Heart right ventricle (tissue), 16 donors: ENCODE measurements around the gene MT2A. TPM values are rescaled to one million over a fixed set of nuclear protein-coding genes. Genes with fewer than 3 reads are reported as not detected.
A peak's percentile ranks its signal among the peaks of the same experiment; 100 is the strongest.

Source experiments
- ATAC-seq, 8 donors: fragments of 200-7000 bp; cut with Tn5 transposase; one replicate each; pipeline ENCODE4 v1.9.1; 2020; ENCODE audit warnings: mild to moderate bottlenecking in 8 of 8, moderate library complexity in 8 of 8, moderate number of reproducible peaks in 1 of 8
- DNase-seq, 2 donors: peaks; one replicate each; pipeline ENCODE4 v3.0.0-alpha.2; 2020
- H3K27ac ChIP-seq, 10 donors: fragments of 200-600 bp; sonication (generic) in 2 of 10; one replicate each; pipeline versions ENCODE4 v1.5.0 to v1.8.0; 2020 to 2022; ENCODE audit warnings: mild to moderate bottlenecking in 3 of 10
- H3K27me3 ChIP-seq, 7 donors: fragments of 200-600 bp; one replicate each; pipeline ENCODE4 v1.8.0; 2021 to 2022; ENCODE audit warnings: mild to moderate bottlenecking in 2 of 7
- H3K36me3 ChIP-seq, 9 donors: fragments of 200-600 bp; sonication (generic) in 1 of 9; one replicate each; pipeline versions ENCODE4 v1.5.0 to v1.8.0; 2020 to 2022; ENCODE audit warnings: mild to moderate bottlenecking in 2 of 9
- H3K4me1 ChIP-seq, 9 donors: fragments of 200-600 bp; sonication (generic) in 1 of 9; one replicate each; pipeline versions ENCODE4 v1.5.0 to v1.8.0; 2020 to 2022; ENCODE audit warnings: mild to moderate bottlenecking in 4 of 9
- H3K4me3 ChIP-seq, 10 donors: fragments of 200-600 bp; sonication (generic) in 2 of 10; one replicate each; pipeline versions ENCODE4 v1.5.0 to v1.8.0; 2020 to 2022; ENCODE audit warnings: mild to moderate bottlenecking in 7 of 10, moderate library complexity in 2 of 10
- H3K9me3 ChIP-seq, 11 donors: fragments of 200-600 bp in 10 of 11; sonication (generic) in 2 of 11; one replicate each; pipeline versions ENCODE4 v1.5.0 to v1.8.0; 2013 to 2022; ENCODE audit warnings: mild to moderate bottlenecking in 2 of 11, control low read depth in 1 of 11, moderate library complexity in 1 of 11
- WGBS, 2 donors: extraction: QIAGEN DNeasy Blood & Tissue Kit; methylation state at CpG; one replicate each; pipeline ENCODE4 v1.1.7; 2013; ENCODE audit warnings: inconsistent platforms in 1 of 2; 5-methylcytosine and 5-hydroxymethylcytosine counted together
- intact Hi-C, 10 donors: fragments of 100-400 bp; cut with DNase I; formaldehyde crosslinking; loops; one replicate each; pipeline versions ENCODE4 v1.11.1 to v1.14.2; 2022
- polyA plus RNA-seq, 2 donors: library from polyadenylated mRNA; stranded (reverse); fragments of 200-250 nt; gene quantifications; one replicate each; pipeline ENCODE4 v1.2.3, GENCODE V29; 2013
- total RNA-seq, 10 donors: library from RNA; stranded (reverse); fragmentation: NEBNext Ultra II Directional in 3 of 10; extraction: Animal tissue kit (Norgen Biotek cat#: 25700) in 3 of 10; gene quantifications; one replicate each; pipeline versions ENCODE4 v1.2.1 to v1.2.4, GENCODE V29; 2021 to 2023
- TF ChIP-seq, protein P1 (sequence below), 9 donors: fragments of 200-600 bp; sonication (generic) in 2 of 9; IDR thresholded peaks; one replicate each; pipeline versions ENCODE4 v1.5.0 to v1.8.0; 2021 to 2022; ENCODE audit warnings: antibody characterized with exemption in 9 of 9, mild to moderate bottlenecking in 5 of 9, moderate library complexity in 1 of 9
- donor health status: Arrhythmogenic right ventricular cardiomyopathy.
- donor health status: ischemic (EF 13 %, LVEDD 7.1; RV severe dilation, severe dysfunction).
- donor health status: healthy with polysubstance abuse.
- donor health status: DM: no; HTN: yes; CAD: no.
- donor health status: DM: no; HTN: no; CAD: no.
- donor health status: ischemic (EF 25% LVEDD 6.9; RV normal size, moderate dysfunction).
- donor health status: ischemic (EF 25% LVEDD 5.7; RV mildly dilated, moderate dysfunction).
- donor health status: healthy.
- donor health status: DM: yes; HTN: yes; CAD: no.
- donor health status: Ischemic cardiomyopathy.
- donor health status: ischemic (EF 35%, LVEDD 5.7; RV mildly dilated, moderate dysfunction).
- donor health status: nonischemic (EF 11% LVEDD 7.7; RV severe dilation, severe dysfunction).
- donor health status: DM: yes; HTN: yes; CAD: no.
- donor health status: PGD.
- donor health status: ischemic (EF 29% LVEDD 5.4; RV normal size, mild dysfunction).
- donor health status: nonischemic (EF 23%, LVEDD 6.1; RV moderate dilation, normal function).

MT2A gene
- total and polyA plus RNA-seq, 12 donors = 88.8 to 354 (median 116) TPM

DNA sequence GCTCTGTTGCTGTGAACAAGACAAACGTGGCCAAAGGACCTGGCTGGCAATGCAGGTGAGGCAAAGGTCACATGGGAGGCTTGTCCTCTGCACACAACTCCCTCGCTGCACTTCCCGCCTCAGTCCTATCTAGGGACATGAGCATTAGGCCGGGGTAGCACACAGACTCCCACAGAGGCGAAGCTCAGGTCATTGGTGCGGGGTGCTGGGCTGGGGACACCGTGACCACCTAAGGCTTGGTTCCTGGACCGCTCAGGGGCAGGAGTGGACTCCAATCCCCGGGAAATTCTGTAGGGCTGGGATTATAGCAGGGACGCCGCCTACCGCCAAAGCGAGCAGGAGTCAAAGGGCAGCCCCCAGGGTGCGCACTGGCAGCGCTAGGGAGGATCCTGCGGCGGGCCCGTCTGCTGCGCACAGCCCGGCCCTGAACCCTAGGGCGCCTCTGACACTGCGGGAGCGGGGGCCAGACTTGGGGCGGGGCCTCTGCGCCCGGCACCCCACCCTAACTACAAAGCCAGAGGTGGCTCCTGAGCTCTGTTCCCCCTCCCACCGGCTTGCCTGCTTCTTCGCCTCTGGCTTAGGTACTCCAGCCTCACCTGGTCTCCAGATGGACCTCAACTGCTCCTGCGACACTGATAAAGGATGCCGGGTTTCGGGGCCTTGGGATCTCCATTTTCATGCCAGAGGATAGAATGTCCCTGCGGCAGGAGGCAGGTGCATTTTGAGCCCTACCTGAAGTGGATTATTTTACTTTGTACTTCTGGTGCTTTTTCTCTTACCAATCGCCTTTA lies 39.5 kb downstream of the MT2A start:
- Histone ChIP-seq H3K4me1 (peaks cover 0 to 15% (median 11%) of the 10 kb centered on the region in 9 donors), H3K9me3 (no peaks in the 10 kb centered on the region), H3K27me3 (peaks cover 0 to 76% (median 56%) of the 10 kb centered on the region in 7 donors), H3K36me3 (no peaks in the 10 kb centered on the region), H3K27ac (no peak overlapping the region), H3K4me3 (no peak overlapping the region)
- DNase-seq = no peak
- TF ChIP-seq, protein P1, sequence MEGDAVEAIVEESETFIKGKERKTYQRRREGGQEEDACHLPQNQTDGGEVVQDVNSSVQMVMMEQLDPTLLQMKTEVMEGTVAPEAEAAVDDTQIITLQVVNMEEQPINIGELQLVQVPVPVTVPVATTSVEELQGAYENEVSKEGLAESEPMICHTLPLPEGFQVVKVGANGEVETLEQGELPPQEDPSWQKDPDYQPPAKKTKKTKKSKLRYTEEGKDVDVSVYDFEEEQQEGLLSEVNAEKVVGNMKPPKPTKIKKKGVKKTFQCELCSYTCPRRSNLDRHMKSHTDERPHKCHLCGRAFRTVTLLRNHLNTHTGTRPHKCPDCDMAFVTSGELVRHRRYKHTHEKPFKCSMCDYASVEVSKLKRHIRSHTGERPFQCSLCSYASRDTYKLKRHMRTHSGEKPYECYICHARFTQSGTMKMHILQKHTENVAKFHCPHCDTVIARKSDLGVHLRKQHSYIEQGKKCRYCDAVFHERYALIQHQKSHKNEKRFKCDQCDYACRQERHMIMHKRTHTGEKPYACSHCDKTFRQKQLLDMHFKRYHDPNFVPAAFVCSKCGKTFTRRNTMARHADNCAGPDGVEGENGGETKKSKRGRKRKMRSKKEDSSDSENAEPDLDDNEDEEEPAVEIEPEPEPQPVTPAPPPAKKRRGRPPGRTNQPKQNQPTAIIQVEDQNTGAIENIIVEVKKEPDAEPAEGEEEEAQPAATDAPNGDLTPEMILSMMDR (IDR thresholded peaks at IDR 0.05) = no peak
- ATAC-seq = no peak
- intact Hi-C loops = loop anchor here in 1 of 10 donors (5.0 kb wide), 1 partner anchor 46 kb away; no protein-coding TSS in a partner anchor
- 36 to 37% methylated on average over 33 of the region's 33 CpGs for WGBS, 2 donors

GRCh38 chr16:56649271-56649670 lies 40.9 kb downstream of the MT2A start:
- ATAC-seq (no peak), DNase-seq (no peak)
- WGBS, 2 donors = 84 to 91% methylated on average over 2 of the region's 2 CpGs
- H3K36me3 ChIP-seq = no peaks in the 10 kb centered on the region
- H3K9me3 ChIP-seq = no peaks in the 10 kb centered on the region
- H3K27me3 ChIP-seq = peaks cover 0 to 67% (median 45%) of the 10 kb centered on the region in 7 donors
- peaks cover 0 to under 1% (median 0%) of the 10 kb centered on the region in 9 donors for H3K4me1 ChIP-seq
- intact Hi-C loops = loop anchor here in 1 of 10 donors (5.0 kb wide), 1 partner anchor 47 kb away; no protein-coding TSS in a partner anchor
- no peak overlapping the region for H3K27ac ChIP-seq
- H3K4me3 ChIP-seq = no peak overlapping the region
- TF ChIP-seq, protein P1 (IDR thresholded peaks at IDR 0.05) = no peak

- Histone ChIP-seq H3K4me1 (no peaks in the 10 kb centered on the region), H3K27ac (no peak overlapping the region), H3K9me3 (no peaks in the 10 kb centered on the region), H3K4me3 (no peak overlapping the region), H3K27me3 (peaks cover 0 to 63% (median 41%) of the 10 kb centered on the region in 7 donors), H3K36me3 (no peaks in the 10 kb centered on the region)
- ATAC-seq = no peak
- no peak for DNase-seq
- TF ChIP-seq, protein P1 (IDR thresholded peaks at IDR 0.05) = no peak
- intact Hi-C loops = loop anchor here in 1 of 10 donors (5.0 kb wide), 1 partner anchor 48 kb away; no protein-coding TSS in a partner anchor
- 87 to 89% methylated on average over 3 of the region's 3 CpGs for WGBS, 2 donors
Measured at GRCh38 chr16:56649820-56650219, 41.4 kb downstream of the MT2A start.

GRCh38 chr16:56651586-56651985 lies 43.2 kb downstream of the MT2A start, which contains the start of gene MT1B:
Gene MT1B, plus strand, starts transcription at chr16:56651886. Its CDS starts 68 bp downstream, at chr16:56651954.
- no peaks in the 10 kb centered on the region for H3K4me1 ChIP-seq
- ATAC-seq (peak in 2 of 8 donors; percentile 22 to 51), DNase-seq (no peak)
- no peak within 1 kb of the TSS for H3K27ac ChIP-seq
- WGBS, 2 donors = 67 to 68% methylated on average over 7 of the region's 7 CpGs
- intact Hi-C loops = no loop called here
- H3K9me3 ChIP-seq = no peaks in the 10 kb centered on the region
- no peak within 1 kb of the TSS for H3K4me3 ChIP-seq
- TF ChIP-seq, protein P1 (IDR thresholded peaks at IDR 0.05) = no peak
- H3K27me3 ChIP-seq = peaks cover 0 to 45% (median 30%) of the 10 kb centered on the region in 7 donors
- no peaks in the 10 kb centered on the region for H3K36me3 ChIP-seq
